ENCODE data around the gene FAM53B.

- no peak for TF ChIP-seq SNAI2 (CRISPR knock-in tag; IDR thresholded peaks at IDR 0.05)
- no peak for TF ChIP-seq ARNTL (CRISPR knock-in tag; IDR thresholded peaks at IDR 0.05; ENCODE audit: borderline replicate concordance, low read depth)
- TF ChIP-seq POU6F1 (CRISPR knock-in tag; IDR thresholded peaks at IDR 0.05; ENCODE audit: borderline replicate concordance, low read depth): no peak
- TF ChIP-seq PATZ1 (CRISPR knock-in tag; IDR thresholded peaks at IDR 0.05; ENCODE audit: borderline replicate concordance): no peak
- no peak for TF ChIP-seq PPARA (CRISPR knock-in tag; IDR thresholded peaks at IDR 0.05; ENCODE audit: borderline replicate concordance)
- TF ChIP-seq TOX (CRISPR knock-in tag; IDR thresholded peaks at IDR 0.05; ENCODE audit: borderline replicate concordance): no peak
- TF ChIP-seq GLIS3 (CRISPR knock-in tag; IDR thresholded peaks at IDR 0.05): no peak
- no peak for TF ChIP-seq ZNF8 (CRISPR knock-in tag; IDR thresholded peaks at IDR 0.05)
- no peak for TF ChIP-seq ZC3H10 (CRISPR knock-in tag; IDR thresholded peaks at IDR 0.05)
These were observed 153.1 kb downstream of the FAM53B start for GRCh38 chr10:124591123-124591495.

Measured in SK-N-SH treated with all-trans-retinoic acid at 6 μM for 48 hours (cell line).